GM19468 (cell line): Measurements from ENCODE around the gene CLDN34.

Experiments
- ATAC-seq: cut with Tn5 transposase; IDR thresholded peaks from one replicate; pipeline ENCODE4 v1.9.1; 2021; ENCODE audit warnings: mild to moderate bottlenecking, moderate library complexity, moderate number of reproducible peaks; ENCODE audit not compliant: unreplicated experiment; ENCODE audit errors: extremely low read depth

CLDN34 gene

GRCh38 chrX:9977635-9978034 lies 10.5 kb downstream of the CLDN34 start:
- no peak for ATAC-seq

DNA sequence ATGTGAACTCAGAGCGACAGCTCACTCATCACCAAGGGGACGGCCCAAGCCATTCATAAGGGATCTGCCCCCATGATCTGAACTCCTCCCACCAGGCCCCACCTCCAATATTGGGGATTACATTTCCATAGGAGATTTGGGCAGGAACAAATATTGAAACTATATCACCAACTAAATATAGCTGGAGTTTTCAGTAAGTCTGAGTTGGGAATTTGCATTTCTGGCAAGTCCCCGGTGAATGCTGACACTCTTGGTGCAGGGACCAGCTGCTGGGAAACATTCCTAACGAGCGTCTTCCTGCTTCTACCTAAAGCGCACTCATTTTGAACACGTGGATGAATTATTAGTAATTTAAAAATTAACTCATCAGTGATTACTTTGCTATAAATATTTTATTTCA lies 13.2 kb downstream of the CLDN34 start:
- no peak for ATAC-seq

DNA sequence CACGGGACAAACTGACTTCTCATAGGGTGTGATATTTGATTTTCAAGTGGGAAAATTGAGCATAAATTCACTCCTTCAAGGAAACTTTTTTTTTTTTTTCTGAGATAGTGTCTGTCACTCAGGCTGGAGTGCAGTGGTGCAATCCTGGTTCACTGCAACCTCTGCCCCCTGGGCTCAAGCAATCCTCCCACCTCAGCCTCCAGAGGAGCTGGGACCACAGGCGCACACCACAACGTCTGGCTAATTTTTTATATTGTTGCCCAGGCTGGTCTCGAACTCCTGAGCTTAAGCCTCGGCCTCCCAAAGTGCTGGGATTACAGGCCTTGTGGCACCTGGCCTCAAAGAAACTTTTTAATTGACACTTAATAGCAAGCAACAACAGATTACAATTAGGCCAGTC lies 13.8 kb downstream of the CLDN34 start:
- ATAC-seq, result no peak

GRCh38 chrX:9983441-9983840 lies 16.3 kb downstream of the CLDN34 start:
- ATAC-seq, result no peak

DNA sequence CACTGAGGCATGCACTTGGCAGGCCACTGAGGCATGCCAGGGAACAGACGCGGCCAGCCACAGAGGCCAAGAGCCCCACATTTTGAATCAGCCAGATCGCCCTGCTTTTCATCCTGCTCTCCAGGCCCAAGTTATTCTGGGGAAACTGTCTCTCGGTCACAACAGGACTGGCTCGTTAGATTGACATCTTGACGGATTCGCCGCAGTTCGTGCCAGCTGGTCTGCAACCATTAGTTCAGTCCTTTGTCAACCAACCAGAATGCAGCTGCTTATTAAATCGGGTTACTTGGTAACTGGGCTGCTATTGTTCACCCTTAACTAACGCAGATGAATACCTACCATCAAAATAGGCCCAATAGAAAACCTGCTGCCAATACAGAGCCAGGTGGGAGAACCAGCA lies 16.7 kb downstream of the CLDN34 start:
- no peak for ATAC-seq

DNA sequence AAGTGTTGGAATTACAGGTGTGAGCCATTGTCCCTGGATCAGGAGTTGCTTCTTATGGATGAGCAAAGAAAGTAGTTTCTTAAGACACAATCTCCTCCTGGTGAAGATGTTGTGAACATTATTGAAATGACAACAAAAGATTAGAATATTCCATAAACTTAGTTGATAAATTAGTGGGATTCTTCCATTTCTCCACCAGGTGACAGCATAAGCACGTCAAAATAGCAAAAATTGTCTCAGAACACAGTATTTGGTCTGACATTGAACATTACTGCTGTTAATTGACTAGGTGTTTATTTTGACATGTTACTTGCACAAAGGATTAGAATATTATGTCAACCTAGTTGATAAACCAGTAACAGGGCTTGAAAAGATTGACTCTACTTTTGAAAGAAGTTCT lies 21.6 kb downstream of the CLDN34 start:
- no peak for ATAC-seq

- ATAC-seq, result no peak
These were observed 24.9 kb downstream of the CLDN34 start for GRCh38 chrX:9992061-9992460.

DNA sequence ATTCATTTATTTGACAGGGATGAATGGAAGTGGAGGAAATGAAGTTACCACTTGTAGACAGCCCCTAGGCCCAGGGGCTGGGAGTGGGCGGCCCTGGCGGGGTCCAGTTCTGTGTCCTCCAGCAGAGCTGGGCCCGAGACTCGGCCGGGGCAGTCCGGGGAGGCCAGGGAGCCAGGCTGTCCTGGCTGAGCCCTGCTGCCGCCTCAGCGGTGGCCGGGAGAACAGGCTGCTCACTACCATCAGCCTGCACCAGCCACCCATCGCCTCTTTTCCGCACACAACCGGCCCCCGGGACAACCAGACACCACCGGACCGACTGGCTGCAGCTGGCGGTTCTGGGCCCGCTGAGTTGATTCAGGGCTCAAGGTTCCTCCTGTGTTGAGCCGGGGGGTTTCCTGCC lies 25.6 kb downstream of the CLDN34 start:
- ATAC-seq, result no peak

GRCh38 chrX:9995855-9996339 lies 28.7 kb downstream of the CLDN34 start:
- ATAC-seq, result peak; percentile 68

GRCh38 chrX:9997041-9997440 lies 29.9 kb downstream of the CLDN34 start:
- ATAC-seq, result no peak

- no peak for ATAC-seq
These were observed 30.4 kb downstream of the CLDN34 start for GRCh38 chrX:9997524-9997923.

DNA sequence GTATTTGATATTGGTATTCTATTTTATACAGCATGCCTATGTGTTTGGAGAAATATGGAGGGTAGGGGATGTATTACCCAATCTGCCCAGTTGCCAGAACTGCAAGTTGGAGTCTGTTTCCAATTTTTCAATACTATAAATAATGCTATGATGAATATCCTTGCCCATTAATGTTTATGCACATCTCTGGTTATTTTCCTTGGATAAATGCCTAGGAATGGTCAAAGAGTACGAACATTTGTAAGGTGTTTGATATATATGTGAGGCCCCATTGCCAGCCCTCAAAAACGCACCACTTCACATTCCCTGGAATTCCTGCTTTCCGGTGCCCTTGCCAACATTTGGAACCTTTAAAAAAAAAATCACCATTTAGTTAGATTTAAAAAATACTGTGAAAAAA lies 34.3 kb downstream of the CLDN34 start:
- ATAC-seq, result no peak

- no peak for ATAC-seq
These were observed 37.8 kb downstream of the CLDN34 start for GRCh38 chrX:10004832-10005475.

- ATAC-seq, result no peak
These were observed 38.9 kb downstream of the CLDN34 start for GRCh38 chrX:10006086-10006485.

DNA sequence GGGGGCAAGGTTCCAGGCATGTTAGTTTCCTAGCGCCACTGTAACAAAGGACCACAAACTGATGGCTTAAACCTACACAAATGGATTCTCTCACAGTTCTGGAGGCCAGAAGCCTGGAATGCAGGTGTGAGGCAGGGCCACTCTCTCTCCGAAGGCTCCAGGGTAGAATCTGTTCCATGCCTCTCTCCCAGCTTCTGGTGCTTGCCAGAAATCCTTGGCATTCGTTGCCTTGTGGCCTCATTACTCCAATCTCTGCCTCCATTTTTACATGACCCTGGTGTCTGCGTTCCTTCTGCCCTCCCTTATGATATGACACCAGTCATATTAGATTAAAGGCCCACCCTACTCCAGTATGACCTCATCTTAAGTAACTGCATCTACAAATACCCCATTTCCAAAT lies 39.6 kb downstream of the CLDN34 start:
- no peak for ATAC-seq

GRCh38 chrX:10007621-10008020 lies 40.5 kb downstream of the CLDN34 start:
- ATAC-seq, result no peak

- ATAC-seq, result no peak
These were observed 41.4 kb downstream of the CLDN34 start for GRCh38 chrX:10008483-10009056.

DNA sequence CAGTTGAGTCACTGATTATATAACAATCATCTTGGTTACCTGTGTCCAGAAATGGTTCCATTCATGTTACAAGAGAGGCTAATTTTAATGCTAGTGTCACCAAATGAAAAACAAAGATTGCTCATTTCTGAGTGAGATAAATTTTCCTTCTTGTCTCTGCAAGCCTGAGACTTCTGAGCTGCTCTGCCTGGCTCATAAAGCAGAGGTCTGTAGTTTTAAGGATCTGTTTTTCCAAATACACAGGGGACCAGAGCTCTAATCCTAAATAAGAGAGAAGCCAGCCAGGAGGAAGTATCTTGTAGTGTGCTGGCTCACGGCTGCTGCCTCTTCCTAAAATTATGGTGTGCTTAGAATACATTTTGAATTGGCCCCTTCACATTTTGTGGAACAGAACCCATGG lies 42.6 kb downstream of the CLDN34 start:
- no peak for ATAC-seq

GRCh38 chrX:10010686-10011085 lies 43.5 kb downstream of the CLDN34 start:
- ATAC-seq, result no peak

GRCh38 chrX:10011261-10011931 lies 44.2 kb downstream of the CLDN34 start:
- no peak for ATAC-seq

DNA sequence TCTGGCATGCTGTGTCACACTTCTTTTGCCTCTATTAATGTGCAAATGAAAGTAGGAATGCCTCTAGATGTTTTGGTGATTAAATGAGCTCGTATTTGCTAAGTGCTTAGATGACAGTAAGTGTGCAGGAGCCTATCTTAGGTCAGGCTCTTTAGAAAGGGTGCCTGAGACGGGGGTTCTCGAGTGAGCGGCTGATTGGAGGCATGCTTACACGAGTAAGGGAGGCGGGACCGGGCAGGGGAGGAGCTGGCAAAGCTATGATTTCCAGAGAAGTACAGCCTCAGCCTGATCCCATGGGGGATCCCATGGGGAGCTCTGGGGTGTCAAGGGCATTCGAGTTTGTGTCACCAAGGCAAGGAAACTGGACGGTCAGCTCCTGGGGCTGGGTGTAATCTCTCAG lies 44.8 kb downstream of the CLDN34 start:
- ATAC-seq, result no peak
